ENCODE measurements around the gene TNNC2. TPM values are rescaled to one million over a fixed set of nuclear protein-coding genes. Genes with fewer than 3 reads are reported as not detected.
A peak's percentile ranks its signal among the peaks of the same experiment; 100 is the strongest.
"Not testable (repeated sequence)": the region's sequence is repeated elsewhere in the genome, so short reads cannot be mapped to it uniquely, and the experiment has no call there.

Gene TNNC2
- total and polyA plus RNA-seq, 2 of the 8 experiments (the other 6 are each of a cell fraction or from before 2014, with no cell fraction given) = 5.7 to 7.6 TPM

- TF ChIP-seq NANOG (IDR thresholded peaks at IDR 0.05; ENCODE audit: insufficient read depth, low read depth, low read length, poor library complexity, severe bottlenecking) (no peak), EP300 (IDR thresholded peaks at IDR 0.05; ENCODE audit: borderline replicate concordance in 1 of 2, low read depth in 2 of 2, low read length in 2 of 2) (no peak), RAD21 (IDR thresholded peaks at IDR 0.05 in 1 of 2, conservative IDR thresholded peaks at IDR 0.05 in 1 of 2; ENCODE audit: low read depth in 2 of 2, low read length in 2 of 2) (peak; percentile 68 to 83), POU5F1 (IDR thresholded peaks at IDR 0.05; ENCODE audit: low read depth, low read length) (no peak), CBX5 (IDR thresholded peaks at IDR 0.05; ENCODE audit: low read depth, low read length) (no peak), TAF7 (optimal IDR thresholded peaks at IDR 0.05; ENCODE audit: borderline replicate concordance, low read depth, low read length) (no peak), KDM5A (IDR thresholded peaks at IDR 0.05; ENCODE audit: low read length) (no peak), TAF1 (IDR thresholded peaks at IDR 0.05; ENCODE audit: low read depth, low read length) (no peak), GABPA (IDR thresholded peaks at IDR 0.05; ENCODE audit: borderline replicate concordance, insufficient read depth, low read length) (peak; percentile 53; the same call in 1 of the 2 replicates)
These were observed 28.0 kb downstream of the TNNC2 start (continued) for GRCh38 chr20:45798935-45799642.

- H2AK5ac ChIP-seq (ENCODE audit: low read depth, low read length); H3K56ac ChIP-seq (replicated peaks; ENCODE audit: insufficient read length, low read depth, low read length); H2BK20ac ChIP-seq (ENCODE audit: low read length); H2AFZ ChIP-seq (ENCODE audit: low read length); H4K91ac ChIP-seq (replicated peaks; ENCODE audit: insufficient read length, low read length); H3K4ac ChIP-seq (replicated peaks; ENCODE audit: insufficient read length, low read depth, low read length); FAIRE-seq; H4K8ac ChIP-seq (ENCODE audit: extremely low read depth, insufficient read depth, low read length); H2BK5ac ChIP-seq (ENCODE audit: low read depth, low read length); H2BK120ac ChIP-seq (replicated peaks; ENCODE audit: low read depth, low read length); H3K79me2 ChIP-seq (ENCODE audit: control insufficient read depth in 1 of 2, insufficient read depth in 2 of 2, low read length in 2 of 2); DNase-seq (ENCODE audit: low read depth in 1 of 2, low spot score in 2 of 2); H3K9ac ChIP-seq (replicated peaks in 1 of 4; ENCODE audit: extremely low read depth in 1 of 4, low read depth in 3 of 4, low read length in 3 of 4); H3K27me3 ChIP-seq (replicated peaks in 1 of 4; ENCODE audit: control insufficient read depth in 3 of 4, extremely low read depth in 1 of 4, insufficient read depth in 3 of 4, low read length in 3 of 4); POLR2A ChIA-PET (ENCODE audit: partially characterized antibody); H2BK15ac ChIP-seq (ENCODE audit: low read length); H3K79me1 ChIP-seq (ENCODE audit: low read depth, low read length); H3K14ac ChIP-seq (ENCODE audit: insufficient read length); H4K5ac ChIP-seq (ENCODE audit: insufficient read length, low read depth, low read length); H2BK12ac ChIP-seq (ENCODE audit: low read depth, low read length); H3K4me1 ChIP-seq (replicated peaks in 1 of 4; ENCODE audit: control insufficient read depth in 3 of 4, insufficient read depth in 4 of 4, low read length in 3 of 4); H3K4me3 ChIP-seq (ENCODE audit: extremely low read depth in 1 of 4, insufficient read depth in 2 of 4, low read depth in 3 of 4, low read length in 4 of 4); H4K20me1 ChIP-seq (replicated peaks in 1 of 2; ENCODE audit: control insufficient read depth in 1 of 2, insufficient read depth in 2 of 2, low read length in 2 of 2); H3K23ac ChIP-seq (ENCODE audit: insufficient read length); H3K9me3 ChIP-seq (ENCODE audit: insufficient read depth in 2 of 2, low read depth in 1 of 2, low read length in 1 of 2); H3K27ac ChIP-seq (ENCODE audit: low read depth, low read length); H3K23me2 ChIP-seq (ENCODE audit: low read depth, low read length); H3K18ac ChIP-seq (ENCODE audit: extremely low read depth, low read length); H3K4me2 ChIP-seq (ENCODE audit: insufficient read depth in 1 of 2, low read depth in 2 of 2, low read length in 2 of 2): not testable (repeated sequence)
- peaks cover 5 to 41% (median 20%) of the 10 kb centered on the region in 4 experiments; a peak in 7 of 8 replicates for H3K36me3 ChIP-seq (ENCODE audit: control insufficient read depth in 2 of 4, insufficient read depth in 4 of 4, low read length in 3 of 4)
- 94% methylated on average over 3 of the region's 3 CpGs; no CpG with 5 or more reads in 1 of the 2 experiments for WGBS, 2 experiments (ENCODE audit: extremely low coverage in 1 of 2, insufficient coverage in 1 of 2, insufficient read length in 1 of 2, insufficient replicate concordance in 2 of 2, low coverage in 1 of 2, low lambda C conversion rate in 2 of 2, missing lambda C conversion rate in 1 of 2)
- CTCF ChIA-PET (ENCODE audit: partially characterized antibody) = interaction anchor here (1.1 to 4.7 kb wide), 11 partner anchors 8 to 250 kb away, joined by 3 to 21 read pairs (median 10); partner anchors contain the start of genes DNTTIP1, UBE2C and WFDC3
These were observed 29.2 kb downstream of the TNNC2 start for GRCh38 chr20:45797955-45798354.

Data from H1 (cell line).